ENCODE results near the gene OR51V1. TPM values are rescaled to one million over a fixed set of nuclear protein-coding genes. Genes with fewer than 3 reads are reported as not detected.

The OR51V1 gene
- total RNA-seq, 1 experiment from 2014 or later: not detected

DNA sequence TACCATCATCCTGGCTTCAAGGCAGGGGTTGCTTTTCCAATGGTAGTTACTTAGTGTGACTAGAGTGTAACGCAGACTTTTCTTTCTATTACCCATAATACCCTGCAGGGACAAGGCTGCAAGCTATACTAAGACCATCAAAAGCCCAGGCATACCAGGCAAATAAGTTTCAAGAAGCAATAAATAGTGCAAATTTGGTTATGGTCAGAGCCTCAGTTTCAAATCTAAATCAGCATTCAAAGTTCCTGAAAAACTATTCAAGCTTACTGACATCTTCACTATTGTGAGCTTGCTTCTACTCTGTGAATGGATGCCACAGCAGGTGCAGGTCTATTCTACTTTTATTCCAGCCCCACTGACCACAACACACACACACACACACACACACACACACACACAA is 28.9 kb upstream of the OR51V1 start:
- TF ChIP-seq ETV6 (CRISPR knock-in tag; IDR thresholded peaks at IDR 0.05): no peak
- TF ChIP-seq ZSCAN18 (CRISPR knock-in tag; IDR thresholded peaks at IDR 0.05): no peak
- no peak for TF ChIP-seq FOXK1 (CRISPR knock-in tag; IDR thresholded peaks at IDR 0.05)
- Mint-ChIP-seq H3K4me3 (no peak overlapping the region), H3K27me3 (ENCODE audit: low read depth) (no peaks in the 10 kb centered on the region), H3K27ac (no peak overlapping the region), H3K4me1 (no peaks in the 10 kb centered on the region), H3K9me3 (no peaks in the 10 kb centered on the region), H3K36me3 (no peaks in the 10 kb centered on the region)
- DNase-seq (ENCODE audit: low spot score): no peak
- ChIA-PET CTCF (no interaction called here), POLR2A (interaction anchor here (0.6 kb wide), 1 partner anchor 16 kb away, joined by 4 read pairs; no protein-coding TSS in a partner anchor)
- ATAC-seq: no peak

- no peak for DNase-seq (ENCODE audit: low spot score)
- CTCF ChIA-PET: no interaction called here
- no peak for ATAC-seq
- H3K27ac Mint-ChIP-seq: no peak overlapping the region
- H3K9me3 Mint-ChIP-seq: no peaks in the 10 kb centered on the region
- no peak overlapping the region for H3K4me3 Mint-ChIP-seq
- H3K4me1 Mint-ChIP-seq: peaks cover 3% of the 10 kb centered on the region; the same call in 1 of the 2 replicates
- no peaks in the 10 kb centered on the region for H3K36me3 Mint-ChIP-seq
- no peak for TF ChIP-seq ETV6 (CRISPR knock-in tag; IDR thresholded peaks at IDR 0.05)
- no peak for TF ChIP-seq MYBL2 (CRISPR knock-in tag; IDR thresholded peaks at IDR 0.05)
- no peak for TF ChIP-seq PRRX2 (CRISPR knock-in tag; IDR thresholded peaks at IDR 0.05)
- no peak for TF ChIP-seq E2F1 (CRISPR knock-in tag; IDR thresholded peaks at IDR 0.05)
- POLR2A ChIA-PET: no interaction called here
- H3K27me3 Mint-ChIP-seq (ENCODE audit: low read depth): no peaks in the 10 kb centered on the region
Observed at GRCh38 chr11:5228124-5228523, 27.6 kb upstream of the OR51V1 start.

DNA sequence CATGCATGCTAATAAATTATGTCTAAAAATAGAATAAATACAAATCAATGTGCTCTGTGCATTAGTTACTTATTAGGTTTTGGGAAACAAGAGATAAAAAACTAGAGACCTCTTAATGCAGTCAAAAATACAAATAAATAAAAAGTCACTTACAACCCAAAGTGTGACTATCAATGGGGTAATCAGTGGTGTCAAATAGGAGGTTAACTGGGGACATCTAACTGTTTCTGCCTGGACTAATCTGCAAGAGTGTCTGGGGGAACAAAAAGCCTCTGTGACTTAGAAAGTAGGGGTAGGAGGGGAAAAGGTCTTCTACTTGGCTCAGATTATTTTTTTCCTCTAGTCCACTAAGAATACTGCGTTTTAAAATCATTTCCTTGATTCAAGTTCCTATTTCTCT is 27.2 kb upstream of the OR51V1 start:
- Mint-ChIP-seq H3K4me1 (peaks cover 3% of the 10 kb centered on the region; the same call in 1 of the 2 replicates), H3K4me3 (no peak overlapping the region), H3K27me3 (ENCODE audit: low read depth) (no peaks in the 10 kb centered on the region), H3K27ac (no peak overlapping the region), H3K9me3 (no peaks in the 10 kb centered on the region), H3K36me3 (no peaks in the 10 kb centered on the region)
- CTCF ChIA-PET: no interaction called here
- no peak for ATAC-seq
- TF ChIP-seq, protein P1, sequence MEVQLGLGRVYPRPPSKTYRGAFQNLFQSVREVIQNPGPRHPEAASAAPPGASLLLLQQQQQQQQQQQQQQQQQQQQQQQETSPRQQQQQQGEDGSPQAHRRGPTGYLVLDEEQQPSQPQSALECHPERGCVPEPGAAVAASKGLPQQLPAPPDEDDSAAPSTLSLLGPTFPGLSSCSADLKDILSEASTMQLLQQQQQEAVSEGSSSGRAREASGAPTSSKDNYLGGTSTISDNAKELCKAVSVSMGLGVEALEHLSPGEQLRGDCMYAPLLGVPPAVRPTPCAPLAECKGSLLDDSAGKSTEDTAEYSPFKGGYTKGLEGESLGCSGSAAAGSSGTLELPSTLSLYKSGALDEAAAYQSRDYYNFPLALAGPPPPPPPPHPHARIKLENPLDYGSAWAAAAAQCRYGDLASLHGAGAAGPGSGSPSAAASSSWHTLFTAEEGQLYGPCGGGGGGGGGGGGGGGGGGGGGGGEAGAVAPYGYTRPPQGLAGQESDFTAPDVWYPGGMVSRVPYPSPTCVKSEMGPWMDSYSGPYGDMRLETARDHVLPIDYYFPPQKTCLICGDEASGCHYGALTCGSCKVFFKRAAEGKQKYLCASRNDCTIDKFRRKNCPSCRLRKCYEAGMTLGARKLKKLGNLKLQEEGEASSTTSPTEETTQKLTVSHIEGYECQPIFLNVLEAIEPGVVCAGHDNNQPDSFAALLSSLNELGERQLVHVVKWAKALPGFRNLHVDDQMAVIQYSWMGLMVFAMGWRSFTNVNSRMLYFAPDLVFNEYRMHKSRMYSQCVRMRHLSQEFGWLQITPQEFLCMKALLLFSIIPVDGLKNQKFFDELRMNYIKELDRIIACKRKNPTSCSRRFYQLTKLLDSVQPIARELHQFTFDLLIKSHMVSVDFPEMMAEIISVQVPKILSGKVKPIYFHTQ (CRISPR knock-in tag; IDR thresholded peaks at IDR 0.05): no peak
- TF ChIP-seq, protein P2, sequence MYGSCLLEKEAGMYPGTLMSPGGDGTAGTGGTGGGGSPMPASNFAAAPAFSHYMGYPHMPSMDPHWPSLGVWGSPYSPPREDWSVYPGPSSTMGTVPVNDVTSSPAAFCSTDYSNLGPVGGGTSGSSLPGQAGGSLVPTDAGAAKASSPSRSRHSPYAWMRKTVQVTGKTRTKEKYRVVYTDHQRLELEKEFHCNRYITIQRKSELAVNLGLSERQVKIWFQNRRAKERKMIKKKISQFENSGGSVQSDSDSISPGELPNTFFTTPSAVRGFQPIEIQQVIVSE (CRISPR knock-in tag; IDR thresholded peaks at IDR 0.05; ENCODE audit: borderline replicate concordance): no peak
- no peak for TF ChIP-seq JAZF1 (CRISPR knock-in tag; IDR thresholded peaks at IDR 0.05)
- no peak for TF ChIP-seq ZNF232 (CRISPR knock-in tag; IDR thresholded peaks at IDR 0.05)
- no peak for TF ChIP-seq ZNF121 (CRISPR knock-in tag; IDR thresholded peaks at IDR 0.05)
- TF ChIP-seq ZNF263 (CRISPR knock-in tag; IDR thresholded peaks at IDR 0.05; ENCODE audit: low read depth): no peak
- TF ChIP-seq RELA (CRISPR knock-in tag; IDR thresholded peaks at IDR 0.05; ENCODE audit: borderline replicate concordance): no peak
- TF ChIP-seq CBFB (CRISPR knock-in tag; IDR thresholded peaks at IDR 0.05; ENCODE audit: low read depth): no peak
- no peak for TF ChIP-seq GABPB1 (CRISPR knock-in tag; IDR thresholded peaks at IDR 0.05)
- TF ChIP-seq TEAD4 (CRISPR knock-in tag; IDR thresholded peaks at IDR 0.05): no peak
- no peak for TF ChIP-seq ARID4B (CRISPR knock-in tag; IDR thresholded peaks at IDR 0.05; ENCODE audit: borderline replicate concordance)
- TF ChIP-seq PRRX2 (CRISPR knock-in tag; IDR thresholded peaks at IDR 0.05): no peak
- TF ChIP-seq FOXJ3 (CRISPR knock-in tag; IDR thresholded peaks at IDR 0.05; ENCODE audit: borderline replicate concordance): no peak
- POLR2A ChIA-PET: no interaction called here
- DNase-seq (ENCODE audit: low spot score): no peak

Data from WTC11 (cell line).